Gastroesophageal sphincter (tissue), 3 donors: ENCODE results near the gene CCM2L.

Experiments
- CTCF ChIP-seq, 4 experiments: fragments of 200-600 bp in 2 of 4; fragments of 450-650 bp in 2 of 4; sonication (generic) in 1 of 4; IDR thresholded peaks; one replicate each; pipeline ENCODE4 v1.5.1; 2017 to 2019; ENCODE audit warnings: antibody characterized with exemption in 4 of 4, mild to moderate bottlenecking in 2 of 4, moderate library complexity in 2 of 4
- EP300 ChIP-seq: sonication (generic); formaldehyde crosslinking; IDR thresholded peaks from one replicate; pipeline ENCODE4 v1.6.1; 2017; ENCODE audit warnings: antibody characterized with exemption, mild to moderate bottlenecking
- POLR2A ChIP-seq, 2 donors: fragments of 450-650 bp; IDR thresholded peaks; one replicate each; pipeline ENCODE4 v1.6.1; 2017; ENCODE audit warnings: antibody characterized with exemption in 2 of 2, mild to moderate bottlenecking in 2 of 2, moderate library complexity in 1 of 2
- POLR2AphosphoS5 ChIP-seq: sonication (generic); formaldehyde crosslinking; IDR thresholded peaks from one replicate; pipeline ENCODE4 v1.6.1; 2017; ENCODE audit warnings: antibody characterized with exemption

- TF ChIP-seq CTCF (IDR thresholded peaks at IDR 0.05): no peak
- no peak for TF ChIP-seq POLR2A (IDR thresholded peaks at IDR 0.05)
- TF ChIP-seq EP300: no peak
- no peak for TF ChIP-seq POLR2AphosphoS5
Observed at GRCh38 chr20:31987744-31988143, 22.5 kb upstream of the CCM2L start.
